ENCODE measurements around the gene S100PBP.
A peak's percentile ranks its signal among the peaks of the same experiment; 100 is the strongest.

- TF ChIP-seq, protein P1, sequence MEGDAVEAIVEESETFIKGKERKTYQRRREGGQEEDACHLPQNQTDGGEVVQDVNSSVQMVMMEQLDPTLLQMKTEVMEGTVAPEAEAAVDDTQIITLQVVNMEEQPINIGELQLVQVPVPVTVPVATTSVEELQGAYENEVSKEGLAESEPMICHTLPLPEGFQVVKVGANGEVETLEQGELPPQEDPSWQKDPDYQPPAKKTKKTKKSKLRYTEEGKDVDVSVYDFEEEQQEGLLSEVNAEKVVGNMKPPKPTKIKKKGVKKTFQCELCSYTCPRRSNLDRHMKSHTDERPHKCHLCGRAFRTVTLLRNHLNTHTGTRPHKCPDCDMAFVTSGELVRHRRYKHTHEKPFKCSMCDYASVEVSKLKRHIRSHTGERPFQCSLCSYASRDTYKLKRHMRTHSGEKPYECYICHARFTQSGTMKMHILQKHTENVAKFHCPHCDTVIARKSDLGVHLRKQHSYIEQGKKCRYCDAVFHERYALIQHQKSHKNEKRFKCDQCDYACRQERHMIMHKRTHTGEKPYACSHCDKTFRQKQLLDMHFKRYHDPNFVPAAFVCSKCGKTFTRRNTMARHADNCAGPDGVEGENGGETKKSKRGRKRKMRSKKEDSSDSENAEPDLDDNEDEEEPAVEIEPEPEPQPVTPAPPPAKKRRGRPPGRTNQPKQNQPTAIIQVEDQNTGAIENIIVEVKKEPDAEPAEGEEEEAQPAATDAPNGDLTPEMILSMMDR (IDR thresholded peaks at IDR 0.05), result peak in 1 of 7 experiments; percentile 2
- TF ChIP-seq EP300 (IDR thresholded peaks at IDR 0.05) (no peak), POLR2A (IDR thresholded peaks at IDR 0.05) (no peak)
Measured at GRCh38 chr1:32893198-32894018, 76.0 kb downstream of the S100PBP start.

Measured in stomach (tissue), 4 donors.